Immature natural killer cell (primary cell): ENCODE measurements around the gene FBLN2. TPM values are rescaled to one million over a fixed set of nuclear protein-coding genes. Genes with fewer than 3 reads are reported as not detected.

Source experiments
- DNase-seq, 3 donors: peaks; one replicate each; pipeline ENCODE4 v3.0.0; 2022; ENCODE audit warnings: mixed read lengths in 1 of 3
- H3K27ac Mint-ChIP-seq, 6 donors: one replicate each; pipeline ENCODE4 v1.8.0; 2020; ENCODE audit warnings: mixed read lengths in 6 of 6, mild to moderate bottlenecking in 5 of 6, inconsistent platforms in 4 of 6, moderate library complexity in 3 of 6
- H3K27me3 Mint-ChIP-seq, 3 donors: one replicate each; pipeline ENCODE4 v1.8.0; 2020 to 2021; ENCODE audit warnings: low read depth in 3 of 3, mild to moderate bottlenecking in 3 of 3, mixed read lengths in 3 of 3, moderate library complexity in 3 of 3, inconsistent platforms in 1 of 3
- H3K36me3 Mint-ChIP-seq, 3 donors: one replicate each; pipeline ENCODE4 v1.8.0; 2020; ENCODE audit warnings: mixed read lengths in 3 of 3, inconsistent platforms in 2 of 3, mild to moderate bottlenecking in 2 of 3
- H3K4me1 Mint-ChIP-seq, 2 donors: one replicate each; pipeline ENCODE4 v1.8.0; 2020; ENCODE audit warnings: inconsistent platforms in 2 of 2, mild to moderate bottlenecking in 2 of 2, mixed read lengths in 2 of 2, moderate library complexity in 1 of 2
- H3K4me3 Mint-ChIP-seq, 5 donors: one replicate each; pipeline ENCODE4 v1.8.0; 2020; ENCODE audit warnings: mild to moderate bottlenecking in 5 of 5, mixed read lengths in 5 of 5, inconsistent platforms in 3 of 5, moderate library complexity in 3 of 5
- H3K9me3 Mint-ChIP-seq, 6 donors: one replicate each; pipeline ENCODE4 v1.8.0; 2020; ENCODE audit warnings: mild to moderate bottlenecking in 6 of 6, mixed read lengths in 6 of 6, inconsistent platforms in 4 of 6, moderate library complexity in 3 of 6
- polyA plus RNA-seq, 3 donors: library from polyadenylated mRNA; unstranded; fragments of 300-500 nt; fragmentation: Illumina TruSeq; gene quantifications; one replicate each; pipeline ENCODE4 v1.2.3, GENCODE V29; 2021

FBLN2 gene
- polyA plus RNA-seq, 3 donors from 2014 or later = 1.8 to 2.5 (median 2.2) TPM

DNA sequence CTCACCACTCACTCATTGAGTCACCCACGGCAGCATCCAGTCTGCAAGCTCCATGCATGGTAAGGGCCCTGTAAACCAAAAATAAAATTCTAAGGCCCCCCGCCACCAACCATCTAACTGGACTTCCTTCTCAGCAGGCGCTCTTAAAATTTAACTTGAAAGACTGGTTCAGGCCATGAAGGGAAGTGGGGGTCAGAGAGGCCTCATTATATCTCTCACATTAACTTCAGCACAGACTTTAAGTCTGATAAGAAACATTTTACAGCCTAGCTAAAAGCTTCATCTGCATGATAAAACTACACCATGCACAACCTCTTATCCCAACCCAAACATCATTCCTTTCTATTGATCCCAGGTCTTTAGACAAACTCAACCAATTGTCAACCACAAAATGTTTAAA lies 38.5 kb downstream of the FBLN2 start:
- Mint-ChIP-seq H3K27me3 (peaks cover 0 to 5% (median 3%) of the 10 kb centered on the region in 3 donors), H3K4me3 (no peak overlapping the region), H3K9me3 (no peaks in the 10 kb centered on the region), H3K27ac (peak overlapping the region in 1 of 6 donors; percentile 33), H3K4me1 (no peaks in the 10 kb centered on the region), H3K36me3 (no peaks in the 10 kb centered on the region)
- DNase-seq = no peak

DNA sequence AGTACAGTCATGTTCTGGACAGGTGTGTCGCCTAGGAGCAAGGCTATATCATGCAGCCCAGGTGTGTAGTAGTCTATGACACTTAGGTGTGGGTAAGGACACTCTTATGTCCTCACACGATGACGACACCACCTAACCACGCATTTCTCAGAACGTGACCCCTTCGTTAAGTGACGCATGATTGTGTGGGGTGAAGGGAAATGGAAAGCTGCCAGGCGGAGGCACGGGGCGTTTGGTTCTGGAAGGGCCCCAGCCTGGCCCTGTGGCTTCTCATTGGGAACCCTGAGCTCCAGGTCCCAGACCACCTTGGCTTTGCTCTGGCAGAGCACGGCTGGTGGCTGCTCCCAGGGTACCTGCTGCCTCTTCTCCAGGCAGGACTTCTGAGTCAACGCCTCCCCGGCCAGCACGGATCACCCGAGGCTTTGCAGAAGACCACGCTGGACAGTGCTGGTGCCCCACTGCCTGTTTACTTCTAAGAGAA lies 39.3 kb downstream of the FBLN2 start:
- DNase-seq = no peak
- Mint-ChIP-seq H3K4me3 (no peak overlapping the region), H3K27ac (no peak overlapping the region), H3K4me1 (no peaks in the 10 kb centered on the region), H3K27me3 (peaks cover 0 to 6% (median 3%) of the 10 kb centered on the region in 3 donors), H3K36me3 (no peaks in the 10 kb centered on the region), H3K9me3 (no peaks in the 10 kb centered on the region)

DNA sequence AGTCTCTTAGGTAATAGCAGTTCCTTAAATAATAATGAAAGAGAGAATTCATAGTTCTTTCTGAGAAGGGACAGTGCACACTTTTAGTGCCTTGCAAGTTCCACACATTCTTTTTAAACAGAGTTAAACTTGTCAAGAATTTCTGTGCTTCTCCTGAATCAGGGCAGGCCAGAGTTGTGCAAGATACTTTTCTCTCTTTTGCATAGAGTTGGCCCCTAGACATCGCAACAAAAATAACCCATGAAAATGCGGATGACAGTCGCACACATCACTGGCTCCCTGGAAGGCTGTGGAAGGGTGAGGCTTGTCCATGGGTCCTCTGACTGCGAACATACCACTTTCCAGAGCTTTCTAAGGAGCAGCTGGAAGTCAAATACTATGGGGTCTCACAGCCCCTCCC lies 40.1 kb downstream of the FBLN2 start:
- H3K4me1 Mint-ChIP-seq = no peaks in the 10 kb centered on the region
- H3K36me3 Mint-ChIP-seq = no peaks in the 10 kb centered on the region
- H3K9me3 Mint-ChIP-seq = no peaks in the 10 kb centered on the region
- peaks cover 0 to 6% (median 3%) of the 10 kb centered on the region in 3 donors for H3K27me3 Mint-ChIP-seq
- no peak overlapping the region for H3K4me3 Mint-ChIP-seq
- no peak overlapping the region for H3K27ac Mint-ChIP-seq
- DNase-seq = no peak

DNA sequence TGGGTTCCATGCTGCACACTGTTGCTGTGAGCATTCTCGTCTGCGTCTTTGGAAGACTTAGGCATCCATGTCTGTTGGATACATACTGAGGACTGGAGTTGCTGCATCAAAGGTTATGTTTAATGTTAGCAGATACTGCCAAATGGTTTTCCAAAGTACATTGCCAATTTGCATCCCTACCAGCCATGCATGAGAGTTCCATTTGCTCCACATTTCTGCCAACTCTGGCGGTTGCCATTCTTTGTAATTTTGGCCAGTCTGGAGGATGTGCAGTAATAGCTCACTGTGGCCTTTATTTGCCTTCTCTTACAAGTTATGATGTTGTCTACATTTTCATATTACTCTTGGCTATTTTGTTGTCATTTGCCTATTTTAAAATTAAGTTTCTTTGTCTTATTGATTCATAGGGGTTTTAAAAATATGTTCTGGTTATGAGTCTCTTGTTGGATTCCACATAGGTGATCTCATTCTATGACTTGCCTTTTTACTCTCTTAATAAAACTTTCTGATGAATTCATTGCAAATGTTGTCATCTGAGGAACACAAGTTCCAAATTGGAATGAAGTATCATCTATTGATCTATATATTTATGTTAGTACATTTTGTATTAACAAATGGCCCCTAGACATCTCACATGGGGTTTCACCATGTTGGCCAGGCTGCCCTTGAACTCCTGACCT lies 42.1 kb downstream of the FBLN2 start:
- Mint-ChIP-seq H3K4me3 (no peak overlapping the region), H3K9me3 (no peaks in the 10 kb centered on the region), H3K27me3 (peaks cover 0 to 6% (median 3%) of the 10 kb centered on the region in 3 donors)

DNA sequence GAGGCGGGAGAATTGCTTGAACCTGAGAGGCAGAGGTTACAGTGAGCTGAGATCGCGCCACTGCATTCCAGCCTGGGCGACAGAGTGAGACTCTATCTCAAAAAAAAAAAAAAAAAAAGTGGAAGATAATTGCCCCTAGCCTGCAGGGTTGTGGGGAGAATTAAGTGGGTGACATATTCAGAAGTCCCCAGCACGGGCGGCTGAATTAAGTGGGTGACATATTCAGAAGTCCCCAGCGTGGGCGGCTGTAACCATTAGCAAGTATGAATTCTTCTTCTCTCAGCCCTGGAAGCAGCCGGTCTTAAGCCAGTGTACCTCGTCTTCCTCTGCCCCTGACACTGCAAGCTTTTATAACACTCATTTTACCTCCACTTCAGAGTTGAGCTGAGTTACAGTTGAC lies 44.7 kb downstream of the FBLN2 start:
- no peak overlapping the region for H3K4me3 Mint-ChIP-seq
- no peaks in the 10 kb centered on the region for H3K9me3 Mint-ChIP-seq
- no peaks in the 10 kb centered on the region for H3K4me1 Mint-ChIP-seq
- H3K36me3 Mint-ChIP-seq = no peaks in the 10 kb centered on the region
- H3K27ac Mint-ChIP-seq = no peak overlapping the region
- DNase-seq = no peak
- H3K27me3 Mint-ChIP-seq = peaks cover 2 to 6% (median 3%) of the 10 kb centered on the region in 3 donors

More for the DNA sequence above, 42.1 kb downstream of the FBLN2 start:
- no peaks in the 10 kb centered on the region for H3K36me3 Mint-ChIP-seq
- no peaks in the 10 kb centered on the region for H3K4me1 Mint-ChIP-seq
- DNase-seq = no peak
- no peak overlapping the region for H3K27ac Mint-ChIP-seq

DNA sequence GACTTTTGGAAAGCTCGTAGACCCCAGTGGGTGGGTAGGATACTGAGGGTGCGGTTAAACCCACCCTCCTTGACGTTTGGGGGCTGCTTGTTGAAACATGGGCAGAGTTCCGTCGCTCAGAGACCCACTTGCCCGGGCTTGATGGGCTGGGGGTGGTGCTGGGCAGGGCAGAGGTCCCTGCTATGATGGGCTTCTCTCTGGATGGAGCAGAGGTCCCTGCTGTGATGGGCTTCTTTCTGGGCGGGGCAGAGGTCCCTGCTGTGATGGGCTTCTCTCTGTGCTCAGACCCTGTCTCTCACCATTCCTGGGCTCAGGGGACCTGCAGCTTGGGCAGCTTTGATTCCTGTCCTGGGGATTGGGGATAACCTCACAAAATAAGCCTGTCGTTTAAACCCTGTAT lies 45.2 kb downstream of the FBLN2 start:
- Mint-ChIP-seq H3K4me1 (no peaks in the 10 kb centered on the region), H3K27ac (no peak overlapping the region), H3K36me3 (no peaks in the 10 kb centered on the region), H3K9me3 (no peaks in the 10 kb centered on the region), H3K27me3 (peaks cover 2 to 8% (median 3%) of the 10 kb centered on the region in 3 donors), H3K4me3 (no peak overlapping the region)
- DNase-seq = no peak

DNA sequence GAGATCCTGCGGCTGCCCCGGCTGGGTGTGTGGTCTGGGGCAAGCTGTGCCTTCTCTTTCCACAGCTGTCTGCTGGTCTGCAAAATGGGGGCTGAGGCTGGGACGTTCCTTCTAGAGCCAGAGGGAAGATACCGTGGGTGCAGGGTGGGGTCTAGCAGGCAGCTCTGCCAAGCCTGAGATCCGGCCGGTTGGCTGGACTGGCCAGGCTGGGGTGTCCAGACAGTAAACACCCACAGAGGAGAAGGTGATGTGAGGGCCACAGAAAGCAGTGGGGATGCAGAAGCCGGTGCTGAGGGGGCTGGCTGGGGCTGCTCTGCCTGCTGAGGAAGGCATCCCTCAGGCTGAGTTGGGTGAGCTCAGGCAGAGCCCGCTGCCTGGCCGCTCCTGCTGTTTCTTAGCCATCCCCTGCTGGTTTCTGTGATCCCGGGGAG lies 46.1 kb downstream of the FBLN2 start:
- no peak overlapping the region for H3K27ac Mint-ChIP-seq
- DNase-seq = no peak

DNA sequence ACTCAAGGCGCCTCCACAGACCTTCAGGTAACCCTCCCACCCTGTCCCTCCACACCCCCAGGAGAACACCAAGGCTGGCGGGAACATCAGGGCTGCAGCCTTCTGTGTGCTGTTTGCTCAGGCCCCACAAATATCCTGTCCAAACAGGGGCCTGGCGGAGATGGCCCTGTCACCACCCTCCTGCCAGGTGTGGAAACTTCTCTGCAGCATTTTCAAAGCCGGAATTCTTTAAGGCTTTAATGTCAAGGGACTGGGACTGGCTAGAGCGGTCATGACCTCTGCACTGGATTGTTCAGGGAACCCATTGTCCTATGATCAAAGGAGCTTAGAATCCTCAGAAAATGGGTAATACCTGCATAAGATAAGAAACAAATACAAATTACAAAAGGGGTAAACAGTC lies 46.6 kb downstream of the FBLN2 start:
- H3K4me3 Mint-ChIP-seq = no peak overlapping the region
- no peaks in the 10 kb centered on the region for H3K4me1 Mint-ChIP-seq
- no peak overlapping the region for H3K27ac Mint-ChIP-seq
- no peaks in the 10 kb centered on the region for H3K9me3 Mint-ChIP-seq
- DNase-seq = no peak
- H3K27me3 Mint-ChIP-seq = peaks cover 2 to 8% (median 2%) of the 10 kb centered on the region in 3 donors
- no peaks in the 10 kb centered on the region for H3K36me3 Mint-ChIP-seq

More for the DNA sequence above, 46.1 kb downstream of the FBLN2 start:
- Mint-ChIP-seq H3K36me3 (no peaks in the 10 kb centered on the region), H3K27me3 (peaks cover 2 to 8% (median 2%) of the 10 kb centered on the region in 3 donors), H3K4me1 (no peaks in the 10 kb centered on the region), H3K4me3 (no peak overlapping the region), H3K9me3 (no peaks in the 10 kb centered on the region)

DNA sequence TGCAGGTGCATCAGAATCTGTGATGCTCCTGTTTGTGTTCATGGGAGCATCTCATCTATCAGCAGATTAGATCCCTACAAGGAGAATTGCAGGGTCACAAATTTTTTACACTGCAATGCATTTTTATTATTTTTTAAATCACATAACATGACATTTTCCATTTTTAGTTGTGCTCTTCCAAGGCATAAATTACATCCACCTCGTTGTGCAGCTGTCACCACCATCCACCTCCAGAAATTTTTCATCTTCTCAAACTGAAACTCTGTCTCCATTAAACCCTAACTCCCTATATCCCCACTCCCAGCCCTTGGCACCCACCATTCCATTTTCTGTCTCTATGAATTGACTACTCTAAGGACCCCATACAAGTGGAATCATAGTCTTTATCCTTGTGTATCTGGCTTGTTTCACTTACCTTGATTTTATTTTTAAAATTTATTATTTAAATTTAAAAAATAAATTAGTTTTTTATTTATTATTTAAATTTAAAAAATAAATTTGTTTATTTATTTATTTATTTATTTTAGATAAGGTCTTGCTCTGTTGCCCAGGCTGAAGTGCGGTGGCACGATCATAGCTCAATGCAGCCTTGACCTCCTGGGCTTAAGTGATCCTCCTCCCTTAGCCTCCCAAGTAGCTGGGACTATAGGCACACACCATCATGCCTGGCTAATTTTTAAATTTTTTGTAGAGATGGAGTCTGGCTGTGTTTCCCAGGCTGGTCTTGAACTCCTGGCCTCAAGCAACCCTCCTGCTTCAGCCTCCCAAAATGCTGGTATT lies 47.7 kb downstream of the FBLN2 start:
- Mint-ChIP-seq H3K4me1 (no peaks in the 10 kb centered on the region), H3K27me3 (peaks cover 2 to 5% (median 2%) of the 10 kb centered on the region in 3 donors), H3K27ac (peak overlapping the region in 1 of 6 donors; percentile 14), H3K4me3 (no peak overlapping the region), H3K9me3 (no peaks in the 10 kb centered on the region), H3K36me3 (no peaks in the 10 kb centered on the region)
- DNase-seq = no peak

DNA sequence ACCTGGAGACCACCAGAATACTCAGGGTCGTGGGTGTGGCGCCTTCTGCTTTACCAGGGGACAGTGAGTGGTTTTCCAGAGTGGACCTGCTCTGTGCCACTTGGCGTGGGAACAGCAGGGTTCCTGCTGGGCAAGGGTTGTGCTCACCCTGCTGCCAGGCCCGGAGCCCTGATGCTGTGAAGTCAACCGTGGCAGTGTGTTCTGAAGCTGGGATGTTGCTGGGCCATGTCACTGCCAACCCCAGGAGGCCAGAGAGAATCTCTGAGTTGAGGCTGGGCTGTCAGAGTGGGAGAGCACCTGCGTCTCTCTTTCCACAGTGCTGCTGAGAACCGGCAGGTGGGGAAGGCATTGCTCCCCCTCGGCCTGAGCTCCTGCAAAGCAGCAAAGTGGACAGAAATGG lies 48.7 kb downstream of the FBLN2 start:
- no peak overlapping the region for H3K4me3 Mint-ChIP-seq
- H3K27ac Mint-ChIP-seq = no peak overlapping the region
- H3K9me3 Mint-ChIP-seq = no peaks in the 10 kb centered on the region
- peaks cover 0 to 2% (median 2%) of the 10 kb centered on the region in 3 donors for H3K27me3 Mint-ChIP-seq
- no peaks in the 10 kb centered on the region for H3K36me3 Mint-ChIP-seq
- no peaks in the 10 kb centered on the region for H3K4me1 Mint-ChIP-seq
- DNase-seq = no peak

DNA sequence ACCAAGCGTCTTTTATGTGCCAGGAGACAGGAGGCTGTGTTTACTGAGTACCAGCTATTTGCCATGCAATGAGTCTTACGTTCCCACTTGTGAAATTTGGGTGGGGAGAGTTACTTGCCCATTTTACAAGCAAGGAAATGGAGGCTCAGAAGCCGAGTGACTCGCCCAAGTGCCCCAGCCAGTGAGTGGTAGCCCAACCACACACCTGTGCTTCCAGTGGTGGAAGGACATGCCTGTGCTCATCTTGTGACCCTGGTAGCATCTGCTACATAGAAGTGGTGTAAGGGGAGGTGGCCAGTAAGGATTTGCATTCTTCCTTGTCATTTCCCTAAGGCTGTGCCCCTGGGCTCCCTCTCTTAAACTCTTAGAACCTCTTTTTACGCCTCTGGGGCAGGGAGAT lies 49.3 kb downstream of the FBLN2 start:
- Mint-ChIP-seq H3K9me3 (no peaks in the 10 kb centered on the region), H3K4me1 (no peaks in the 10 kb centered on the region), H3K27ac (no peak overlapping the region), H3K27me3 (peaks cover 0 to 2% (median 2%) of the 10 kb centered on the region in 3 donors), H3K36me3 (no peaks in the 10 kb centered on the region), H3K4me3 (no peak overlapping the region)
- DNase-seq = no peak

DNA sequence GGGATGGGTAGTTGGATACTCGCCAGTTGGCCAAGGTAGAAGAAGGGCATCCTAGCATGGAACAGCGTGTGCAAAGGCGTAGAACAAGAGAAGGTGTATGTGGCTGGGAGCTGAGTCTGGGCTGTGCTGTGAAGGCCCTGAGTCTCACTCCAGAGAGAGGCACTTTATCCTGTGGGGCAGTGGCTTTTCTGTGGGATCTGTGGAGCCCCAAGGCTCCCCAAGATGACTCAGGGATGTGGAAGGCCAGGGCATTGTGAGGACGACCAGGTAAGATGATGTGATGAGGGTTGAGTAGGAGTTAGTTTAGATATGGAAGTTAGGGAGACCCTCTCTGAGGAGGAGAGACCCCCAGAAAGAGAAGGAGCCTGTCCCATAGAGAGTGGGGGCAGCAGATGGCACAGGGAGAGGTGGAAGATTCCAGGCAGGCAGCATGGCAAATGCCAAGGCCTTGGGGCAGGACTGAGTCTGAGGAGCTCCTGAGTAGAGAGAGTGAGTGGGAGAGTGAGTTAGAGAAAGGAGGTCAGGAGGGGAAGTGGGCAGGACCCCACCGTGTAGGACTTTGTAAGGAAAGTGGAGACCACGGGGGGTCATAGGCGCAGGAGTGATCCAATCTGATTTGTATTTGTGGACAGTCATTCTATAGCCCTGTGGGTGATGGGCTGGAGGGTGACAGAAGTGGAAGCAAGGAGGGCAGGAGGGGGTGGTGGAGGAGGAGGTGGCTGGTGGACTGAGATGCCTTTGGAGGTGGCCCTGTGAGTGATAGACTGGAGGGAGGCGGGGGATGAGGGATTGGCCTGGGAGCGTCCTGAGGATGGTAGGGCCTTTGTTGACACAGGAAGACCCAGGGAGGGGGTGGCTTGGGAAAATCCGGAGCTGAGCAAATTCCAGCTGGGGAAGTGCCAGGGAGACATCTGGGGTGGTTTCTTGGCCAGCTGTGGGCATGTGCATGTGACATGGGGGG lies 50.3 kb downstream of the FBLN2 start:
- Mint-ChIP-seq H3K9me3 (no peaks in the 10 kb centered on the region), H3K27me3 (peaks cover 0 to 2% (median 2%) of the 10 kb centered on the region in 3 donors), H3K36me3 (no peaks in the 10 kb centered on the region), H3K4me3 (no peak overlapping the region), H3K27ac (peak overlapping the region in 2 of 6 donors; percentile 46 to 50), H3K4me1 (no peaks in the 10 kb centered on the region)
- no peak for DNase-seq

DNA sequence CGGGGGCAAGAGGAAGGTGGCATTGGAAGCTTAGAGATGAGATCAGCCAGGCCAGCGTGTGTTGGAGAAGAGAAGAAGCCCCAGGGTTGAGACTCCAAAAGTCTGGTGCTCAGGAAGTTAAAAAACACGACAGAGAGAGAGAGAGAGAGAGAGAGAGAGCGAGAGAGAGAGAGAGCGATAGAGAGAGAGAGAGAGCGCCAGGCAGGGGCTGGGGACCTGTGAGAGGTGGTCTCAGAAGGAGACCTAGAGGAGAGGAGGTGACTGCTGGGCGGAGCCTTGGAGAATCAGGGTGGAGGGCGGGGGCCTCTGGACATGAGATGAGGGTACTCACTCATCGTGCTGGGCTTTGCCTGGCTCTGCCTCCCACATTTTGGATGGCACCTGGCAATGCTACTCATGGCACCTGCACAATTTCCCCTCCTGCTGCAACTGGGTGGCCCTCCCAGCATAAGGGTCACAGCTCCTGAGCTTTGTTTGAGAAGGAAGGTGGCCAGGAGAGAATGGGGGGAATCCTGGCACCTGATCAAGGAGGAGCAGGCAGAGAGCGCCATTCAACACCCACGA lies 51.0 kb downstream of the FBLN2 start:
- H3K4me3 Mint-ChIP-seq = no peak overlapping the region
- DNase-seq = no peak
- H3K36me3 Mint-ChIP-seq = no peaks in the 10 kb centered on the region
- H3K4me1 Mint-ChIP-seq = no peaks in the 10 kb centered on the region
- peaks cover 0 to 2% (median 2%) of the 10 kb centered on the region in 3 donors for H3K27me3 Mint-ChIP-seq
- H3K27ac Mint-ChIP-seq = no peak overlapping the region
- no peaks in the 10 kb centered on the region for H3K9me3 Mint-ChIP-seq
